Measurements from ENCODE around the gene DHX32. TPM values are rescaled to one million over a fixed set of nuclear protein-coding genes. Genes with fewer than 3 reads are reported as not detected.

The DHX32 gene
- total RNA-seq, 2 donors from 2014 or later, result 25.1 to 44.5 TPM

- H3K27ac ChIP-seq, result peak overlapping the region; percentile 54 to 74
- no peak for DNase-seq (ENCODE audit: low spot score)
- H3K4me3 ChIP-seq, result no peak overlapping the region
- H3K9me3 ChIP-seq, result no peaks in the 10 kb centered on the region
- H3K4me1 ChIP-seq, result peaks cover 0 to 8% of the 10 kb centered on the region in 2 donors
- H3K27me3 ChIP-seq, result no peaks in the 10 kb centered on the region
- no peak for TF ChIP-seq CTCF (IDR thresholded peaks at IDR 0.05)
- peaks cover 33% of the 10 kb centered on the region for H3K36me3 ChIP-seq
These were observed 30.0 kb downstream of the DHX32 start for GRCh38 chr10:125850766-125851731.

GRCh38 chr10:125849448-125849847, 31.6 kb downstream of the DHX32 start:
- H3K9me3 ChIP-seq, result no peaks in the 10 kb centered on the region
- H3K4me1 ChIP-seq, result peaks cover 0 to 15% of the 10 kb centered on the region in 2 donors
- no peaks in the 10 kb centered on the region for H3K27me3 ChIP-seq
- H3K27ac ChIP-seq, result peak overlapping the region in 1 of 2 donors; percentile 26
- no peak for TF ChIP-seq CTCF (IDR thresholded peaks at IDR 0.05)
- peaks cover 33% of the 10 kb centered on the region for H3K36me3 ChIP-seq
- no peak overlapping the region for H3K4me3 ChIP-seq
- DNase-seq (ENCODE audit: low spot score), result no peak

GRCh38 chr10:125848857-125849256, 32.2 kb downstream of the DHX32 start:
- peak overlapping the region in 1 of 2 donors; percentile 26 for H3K27ac ChIP-seq
- peaks cover 0 to 20% of the 10 kb centered on the region in 2 donors for H3K4me1 ChIP-seq
- no peak for TF ChIP-seq CTCF (IDR thresholded peaks at IDR 0.05)
- H3K27me3 ChIP-seq, result no peaks in the 10 kb centered on the region
- no peak overlapping the region for H3K4me3 ChIP-seq
- H3K36me3 ChIP-seq, result peaks cover 33% of the 10 kb centered on the region
- DNase-seq (ENCODE audit: low spot score), result no peak
- H3K9me3 ChIP-seq, result no peaks in the 10 kb centered on the region

- Histone ChIP-seq H3K4me1 (peaks cover 0 to 20% of the 10 kb centered on the region in 2 donors), H3K27me3 (no peaks in the 10 kb centered on the region), H3K4me3 (no peak overlapping the region), H3K27ac (no peak overlapping the region), H3K9me3 (no peaks in the 10 kb centered on the region), H3K36me3 (peaks cover 33% of the 10 kb centered on the region)
- TF ChIP-seq CTCF (IDR thresholded peaks at IDR 0.05), result no peak
- no peak for DNase-seq (ENCODE audit: low spot score)
These were observed 32.7 kb downstream of the DHX32 start for GRCh38 chr10:125848371-125848770.

GRCh38 chr10:125846894-125847293, 34.2 kb downstream of the DHX32 start:
- TF ChIP-seq CTCF (IDR thresholded peaks at IDR 0.05), result no peak
- Histone ChIP-seq H3K27me3 (no peaks in the 10 kb centered on the region), H3K4me1 (peaks cover 0 to 20% of the 10 kb centered on the region in 2 donors), H3K36me3 (peaks cover 33% of the 10 kb centered on the region), H3K4me3 (no peak overlapping the region), H3K27ac (no peak overlapping the region), H3K9me3 (no peaks in the 10 kb centered on the region)
- no peak for DNase-seq (ENCODE audit: low spot score)
